Astrocyte (in vitro differentiated cells and primary cell): Measurements from ENCODE around the gene LAMA3.

Experiments used
- EZH2 ChIP-seq: IDR thresholded peaks from 2 replicates; pipeline ENCODE4 v1.6.1; 2012; ENCODE audit warnings: mild to moderate bottlenecking, low read length, inconsistent platforms; ENCODE audit not compliant: insufficient read depth
- TF ChIP-seq, protein P1 (sequence below): IDR thresholded peaks from 2 replicates; pipeline ENCODE4 v1.5.1; 2011; ENCODE audit warnings: low read depth, mild to moderate bottlenecking, inconsistent platforms, low read length, moderate library complexity; ENCODE audit not compliant: insufficient read depth

DNA sequence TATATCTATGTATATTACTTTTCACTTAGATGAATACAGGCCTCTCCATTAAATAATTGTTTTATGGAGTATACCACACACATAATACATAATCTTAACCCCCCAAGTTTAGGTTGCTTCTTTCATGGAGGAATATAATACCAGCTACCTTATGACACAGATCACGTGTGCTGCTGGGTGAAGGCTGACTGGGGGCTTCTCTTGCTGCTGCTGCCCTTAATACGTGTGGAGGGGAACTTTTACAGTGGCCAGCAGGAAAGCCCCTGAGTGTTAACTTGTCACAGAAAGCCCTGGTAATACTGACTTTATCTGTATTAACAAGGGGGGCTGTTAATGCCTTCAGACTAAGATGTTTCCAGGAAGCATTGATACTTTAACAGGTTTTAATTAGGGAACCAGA, 63.1 kb downstream of the LAMA3 start:
- TF ChIP-seq, protein P1, sequence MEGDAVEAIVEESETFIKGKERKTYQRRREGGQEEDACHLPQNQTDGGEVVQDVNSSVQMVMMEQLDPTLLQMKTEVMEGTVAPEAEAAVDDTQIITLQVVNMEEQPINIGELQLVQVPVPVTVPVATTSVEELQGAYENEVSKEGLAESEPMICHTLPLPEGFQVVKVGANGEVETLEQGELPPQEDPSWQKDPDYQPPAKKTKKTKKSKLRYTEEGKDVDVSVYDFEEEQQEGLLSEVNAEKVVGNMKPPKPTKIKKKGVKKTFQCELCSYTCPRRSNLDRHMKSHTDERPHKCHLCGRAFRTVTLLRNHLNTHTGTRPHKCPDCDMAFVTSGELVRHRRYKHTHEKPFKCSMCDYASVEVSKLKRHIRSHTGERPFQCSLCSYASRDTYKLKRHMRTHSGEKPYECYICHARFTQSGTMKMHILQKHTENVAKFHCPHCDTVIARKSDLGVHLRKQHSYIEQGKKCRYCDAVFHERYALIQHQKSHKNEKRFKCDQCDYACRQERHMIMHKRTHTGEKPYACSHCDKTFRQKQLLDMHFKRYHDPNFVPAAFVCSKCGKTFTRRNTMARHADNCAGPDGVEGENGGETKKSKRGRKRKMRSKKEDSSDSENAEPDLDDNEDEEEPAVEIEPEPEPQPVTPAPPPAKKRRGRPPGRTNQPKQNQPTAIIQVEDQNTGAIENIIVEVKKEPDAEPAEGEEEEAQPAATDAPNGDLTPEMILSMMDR, result no peak
- no peak for TF ChIP-seq EZH2
